NB4 (cell line): ENCODE results near the gene DAGLB.

Source experiments
- CTCF ChIP-seq: IDR thresholded peaks from one replicate; pipeline ENCODE4 v1.5.1; 2012; ENCODE audit warnings: low read depth, low read length
- MAX ChIP-seq: IDR thresholded peaks from 2 replicates; pipeline ENCODE4 v1.6.1; 2011; ENCODE audit warnings: low read depth, low read length

GRCh38 chr7:6460990-6461584, 13.3 kb upstream of the DAGLB start:
- no peak for TF ChIP-seq CTCF
- no peak for TF ChIP-seq MAX
